Nephron progenitor cell (in vitro differentiated cells): ENCODE measurements around the gene AKAP12.
"Not testable (repeated sequence)": the region's sequence is repeated elsewhere in the genome, so short reads cannot be mapped to it uniquely, and the experiment has no call there.

Experiments used
- DNase-seq: peaks from one replicate; pipeline ENCODE4 v3.0.0; 2021
- H3K27ac Mint-ChIP-seq: 2 replicates; pipeline ENCODE4 v1.8.0; 2021; ENCODE audit warnings: mild to moderate bottlenecking, moderate library complexity, mixed read lengths
- H3K27me3 Mint-ChIP-seq: 2 replicates; pipeline ENCODE4 v1.8.0; 2021; ENCODE audit warnings: mild to moderate bottlenecking, low read depth, mixed read lengths; ENCODE audit not compliant: poor library complexity
- H3K36me3 Mint-ChIP-seq: 2 replicates; pipeline ENCODE4 v1.8.0; 2021; ENCODE audit warnings: low read depth, mixed read lengths
- H3K4me1 Mint-ChIP-seq: 2 replicates; pipeline ENCODE4 v1.8.0; 2021; ENCODE audit warnings: mixed read lengths
- H3K4me3 Mint-ChIP-seq: 2 replicates; pipeline ENCODE4 v1.8.0; 2021; ENCODE audit warnings: mild to moderate bottlenecking, moderate library complexity, mixed read lengths
- H3K9me3 Mint-ChIP-seq: 2 replicates; pipeline ENCODE4 v1.8.0; 2021; ENCODE audit warnings: mild to moderate bottlenecking, moderate library complexity, mixed read lengths
- TF ChIP-seq, protein P1 (sequence below): fragments of 200-600 bp; sonication (generic); IDR thresholded peaks from 2 replicates; pipeline ENCODE4 v1.5.0; 2021; ENCODE audit warnings: antibody characterized with exemption

AKAP12 gene

DNA sequence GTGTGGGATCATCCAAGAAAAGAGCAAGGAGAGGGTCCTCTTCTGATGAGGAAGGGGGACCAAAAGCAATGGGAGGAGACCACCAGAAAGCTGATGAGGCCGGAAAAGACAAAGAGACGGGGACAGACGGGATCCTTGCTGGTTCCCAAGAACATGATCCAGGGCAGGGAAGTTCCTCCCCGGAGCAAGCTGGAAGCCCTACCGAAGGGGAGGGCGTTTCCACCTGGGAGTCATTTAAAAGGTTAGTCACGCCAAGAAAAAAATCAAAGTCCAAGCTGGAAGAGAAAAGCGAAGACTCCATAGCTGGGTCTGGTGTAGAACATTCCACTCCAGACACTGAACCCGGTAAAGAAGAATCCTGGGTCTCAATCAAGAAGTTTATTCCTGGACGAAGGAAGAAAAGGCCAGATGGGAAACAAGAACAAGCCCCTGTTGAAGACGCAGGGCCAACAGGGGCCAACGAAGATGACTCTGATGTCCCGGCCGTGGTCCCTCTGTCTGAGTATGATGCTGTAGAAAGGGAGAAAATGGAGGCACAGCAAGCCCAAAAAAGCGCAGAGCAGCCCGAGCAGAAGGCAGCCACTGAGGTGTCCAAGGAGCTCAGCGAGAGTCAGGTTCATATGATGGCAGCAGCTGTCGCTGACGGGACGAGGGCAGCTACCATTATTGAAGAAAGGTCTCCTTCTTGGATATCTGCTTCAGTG lies 110.8 kb downstream of the AKAP12 start:
- Mint-ChIP-seq H3K4me3 (no peak overlapping the region), H3K27ac (no peak overlapping the region), H3K4me1 (peaks cover 22% of the 10 kb centered on the region), H3K9me3 (peaks cover 3% of the 10 kb centered on the region), H3K36me3 (peaks cover 19% of the 10 kb centered on the region), H3K27me3 (peaks cover 5% of the 10 kb centered on the region)
- no peak for DNase-seq
- TF ChIP-seq, protein P1, sequence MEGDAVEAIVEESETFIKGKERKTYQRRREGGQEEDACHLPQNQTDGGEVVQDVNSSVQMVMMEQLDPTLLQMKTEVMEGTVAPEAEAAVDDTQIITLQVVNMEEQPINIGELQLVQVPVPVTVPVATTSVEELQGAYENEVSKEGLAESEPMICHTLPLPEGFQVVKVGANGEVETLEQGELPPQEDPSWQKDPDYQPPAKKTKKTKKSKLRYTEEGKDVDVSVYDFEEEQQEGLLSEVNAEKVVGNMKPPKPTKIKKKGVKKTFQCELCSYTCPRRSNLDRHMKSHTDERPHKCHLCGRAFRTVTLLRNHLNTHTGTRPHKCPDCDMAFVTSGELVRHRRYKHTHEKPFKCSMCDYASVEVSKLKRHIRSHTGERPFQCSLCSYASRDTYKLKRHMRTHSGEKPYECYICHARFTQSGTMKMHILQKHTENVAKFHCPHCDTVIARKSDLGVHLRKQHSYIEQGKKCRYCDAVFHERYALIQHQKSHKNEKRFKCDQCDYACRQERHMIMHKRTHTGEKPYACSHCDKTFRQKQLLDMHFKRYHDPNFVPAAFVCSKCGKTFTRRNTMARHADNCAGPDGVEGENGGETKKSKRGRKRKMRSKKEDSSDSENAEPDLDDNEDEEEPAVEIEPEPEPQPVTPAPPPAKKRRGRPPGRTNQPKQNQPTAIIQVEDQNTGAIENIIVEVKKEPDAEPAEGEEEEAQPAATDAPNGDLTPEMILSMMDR: no peak

DNA sequence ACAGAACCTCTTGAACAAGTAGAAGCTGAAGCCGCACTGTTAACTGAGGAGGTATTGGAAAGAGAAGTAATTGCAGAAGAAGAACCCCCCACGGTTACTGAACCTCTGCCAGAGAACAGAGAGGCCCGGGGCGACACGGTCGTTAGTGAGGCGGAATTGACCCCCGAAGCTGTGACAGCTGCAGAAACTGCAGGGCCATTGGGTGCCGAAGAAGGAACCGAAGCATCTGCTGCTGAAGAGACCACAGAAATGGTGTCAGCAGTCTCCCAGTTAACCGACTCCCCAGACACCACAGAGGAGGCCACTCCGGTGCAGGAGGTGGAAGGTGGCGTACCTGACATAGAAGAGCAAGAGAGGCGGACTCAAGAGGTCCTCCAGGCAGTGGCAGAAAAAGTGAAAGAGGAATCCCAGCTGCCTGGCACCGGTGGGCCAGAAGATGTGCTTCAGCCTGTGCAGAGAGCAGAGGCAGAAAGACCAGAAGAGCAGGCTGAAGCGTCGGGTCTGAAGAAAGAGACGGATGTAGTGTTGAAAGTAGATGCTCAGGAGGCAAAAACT lies 111.5 kb downstream of the AKAP12 start:
- peaks cover 13% of the 10 kb centered on the region for H3K36me3 Mint-ChIP-seq
- no peak for DNase-seq
- no peak overlapping the region for H3K27ac Mint-ChIP-seq
- H3K4me1 Mint-ChIP-seq: peaks cover 22% of the 10 kb centered on the region
- TF ChIP-seq, protein P1: no peak
- H3K27me3 Mint-ChIP-seq: peaks cover 5% of the 10 kb centered on the region
- peaks cover 3% of the 10 kb centered on the region for H3K9me3 Mint-ChIP-seq
- no peak overlapping the region for H3K4me3 Mint-ChIP-seq

DNA sequence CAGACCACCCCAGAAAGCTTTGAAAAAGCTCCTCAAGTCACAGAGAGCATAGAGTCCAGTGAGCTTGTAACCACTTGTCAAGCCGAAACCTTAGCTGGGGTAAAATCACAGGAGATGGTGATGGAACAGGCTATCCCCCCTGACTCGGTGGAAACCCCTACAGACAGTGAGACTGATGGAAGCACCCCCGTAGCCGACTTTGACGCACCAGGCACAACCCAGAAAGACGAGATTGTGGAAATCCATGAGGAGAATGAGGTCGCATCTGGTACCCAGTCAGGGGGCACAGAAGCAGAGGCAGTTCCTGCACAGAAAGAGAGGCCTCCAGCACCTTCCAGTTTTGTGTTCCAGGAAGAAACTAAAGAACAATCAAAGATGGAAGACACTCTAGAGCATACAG lies 112.0 kb downstream of the AKAP12 start:
- peaks cover 3% of the 10 kb centered on the region for H3K9me3 Mint-ChIP-seq
- H3K4me3 Mint-ChIP-seq: no peak overlapping the region
- H3K27ac Mint-ChIP-seq: no peak overlapping the region
- DNase-seq: no peak
- TF ChIP-seq, protein P1: no peak
- peaks cover 5% of the 10 kb centered on the region for H3K27me3 Mint-ChIP-seq
- H3K4me1 Mint-ChIP-seq: peaks cover 22% of the 10 kb centered on the region
- peaks cover 7% of the 10 kb centered on the region for H3K36me3 Mint-ChIP-seq

DNA sequence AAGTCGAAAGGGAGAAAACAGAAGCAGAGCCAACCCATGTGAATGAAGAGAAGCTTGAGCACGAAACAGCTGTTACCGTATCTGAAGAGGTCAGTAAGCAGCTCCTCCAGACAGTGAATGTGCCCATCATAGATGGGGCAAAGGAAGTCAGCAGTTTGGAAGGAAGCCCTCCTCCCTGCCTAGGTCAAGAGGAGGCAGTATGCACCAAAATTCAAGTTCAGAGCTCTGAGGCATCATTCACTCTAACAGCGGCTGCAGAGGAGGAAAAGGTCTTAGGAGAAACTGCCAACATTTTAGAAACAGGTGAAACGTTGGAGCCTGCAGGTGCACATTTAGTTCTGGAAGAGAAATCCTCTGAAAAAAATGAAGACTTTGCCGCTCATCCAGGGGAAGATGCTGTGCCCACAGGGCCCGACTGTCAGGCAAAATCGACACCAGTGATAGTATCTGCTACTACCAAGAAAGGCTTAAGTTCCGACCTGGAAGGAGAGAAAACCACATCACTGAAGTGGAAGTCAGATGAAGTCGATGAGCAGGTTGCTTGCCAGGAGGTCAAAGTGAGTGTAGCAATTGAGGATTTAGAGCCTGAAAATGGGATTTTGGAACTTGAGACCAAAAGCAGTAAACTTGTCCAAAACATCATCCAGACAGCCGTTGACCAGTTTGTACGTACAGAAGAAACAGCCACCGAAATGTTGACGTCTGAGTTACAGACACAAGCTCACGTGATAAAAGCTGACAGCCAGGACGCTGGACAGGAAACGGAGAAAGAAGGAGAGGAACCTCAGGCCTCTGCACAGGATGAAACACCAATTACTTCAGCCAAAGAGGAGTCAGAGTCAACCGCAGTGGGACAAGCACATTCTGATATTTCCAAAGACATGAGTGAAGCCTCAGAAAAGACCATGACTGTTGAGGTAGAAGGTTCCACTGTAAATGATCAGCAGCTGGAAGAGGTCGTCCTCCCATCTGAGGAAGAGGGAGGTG lies 112.9 kb downstream of the AKAP12 start:
- Mint-ChIP-seq H3K4me1 (peaks cover 18% of the 10 kb centered on the region), H3K9me3 (peaks cover 3% of the 10 kb centered on the region), H3K27ac (no peak overlapping the region), H3K27me3 (peaks cover 5% of the 10 kb centered on the region), H3K4me3 (no peak overlapping the region), H3K36me3 (peaks cover 1% of the 10 kb centered on the region)
- TF ChIP-seq, protein P1: no peak
- DNase-seq: no peak

DNA sequence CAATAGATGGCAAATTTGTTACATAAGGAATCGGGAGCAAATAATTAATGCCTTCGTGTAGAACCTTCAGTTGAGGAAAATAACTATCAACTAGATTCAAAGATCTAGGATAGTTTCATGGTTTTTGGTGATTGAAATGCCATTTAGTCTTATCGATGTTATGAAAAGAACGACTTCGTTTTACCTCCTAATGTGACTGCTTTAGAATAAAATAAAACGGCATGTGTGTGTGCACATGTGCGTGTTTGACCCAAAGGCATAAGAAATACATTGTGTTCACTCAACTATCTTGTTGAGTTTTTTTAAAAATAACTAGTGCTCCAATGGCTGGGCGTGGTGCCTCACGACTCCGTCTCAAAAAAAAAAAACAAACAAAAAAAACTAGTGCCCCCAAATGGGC lies 114.0 kb downstream of the AKAP12 start:
- no peak overlapping the region for H3K27ac Mint-ChIP-seq
- DNase-seq: no peak
- peaks cover 2% of the 10 kb centered on the region for H3K9me3 Mint-ChIP-seq
- TF ChIP-seq, protein P1: no peak
- peaks cover 5% of the 10 kb centered on the region for H3K27me3 Mint-ChIP-seq
- no peak overlapping the region for H3K4me3 Mint-ChIP-seq
- peaks cover 11% of the 10 kb centered on the region for H3K36me3 Mint-ChIP-seq
- peaks cover 15% of the 10 kb centered on the region for H3K4me1 Mint-ChIP-seq

DNA sequence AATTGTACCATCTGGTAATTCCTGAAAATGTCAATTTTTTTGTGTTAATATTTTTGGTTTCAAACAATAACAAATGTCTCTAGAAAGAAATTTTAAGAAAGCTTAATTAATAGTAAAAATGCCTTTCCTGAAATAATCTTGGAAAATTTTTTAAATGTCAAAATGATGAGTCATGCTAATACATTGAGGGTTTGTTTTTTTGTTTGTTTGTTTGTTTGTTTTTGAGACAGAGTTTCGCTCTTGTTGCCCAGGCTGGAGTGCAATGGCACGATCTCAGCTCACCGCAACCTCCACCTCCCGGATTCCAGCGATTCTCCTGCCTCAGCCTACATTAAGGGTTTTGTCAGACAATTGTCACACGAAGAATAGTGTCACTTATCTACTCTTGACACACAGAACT lies 117.2 kb downstream of the AKAP12 start:
- not testable (repeated sequence) for H3K27me3 Mint-ChIP-seq, H3K27ac Mint-ChIP-seq, DNase-seq, H3K9me3 Mint-ChIP-seq, H3K4me3 Mint-ChIP-seq, H3K4me1 Mint-ChIP-seq
- H3K36me3 Mint-ChIP-seq: peaks cover 23% of the 10 kb centered on the region
